Nephron (organoid): ENCODE data around the gene YTHDF2.

ENCODE experiments used
- H3K27ac Mint-ChIP-seq, 3 experiments: 2 replicates each; pipeline ENCODE4 v1.8.0; 2020; ENCODE audit warnings: mixed read lengths in 3 of 3, mild to moderate bottlenecking in 2 of 3, moderate library complexity in 1 of 3
- H3K27me3 Mint-ChIP-seq: 2 replicates; pipeline ENCODE4 v1.8.0; 2021; ENCODE audit warnings: low read depth, mild to moderate bottlenecking, moderate library complexity, mixed read lengths
- H3K36me3 Mint-ChIP-seq: 2 replicates; pipeline ENCODE4 v1.8.0; 2020; ENCODE audit warnings: low read depth, mixed read lengths
- H3K4me1 Mint-ChIP-seq: 2 replicates; pipeline ENCODE4 v1.8.0; 2020; ENCODE audit warnings: mixed read lengths
- H3K4me3 Mint-ChIP-seq, 3 experiments: 2 replicates each; pipeline ENCODE4 v1.8.0; 2020; ENCODE audit warnings: mild to moderate bottlenecking in 3 of 3, mixed read lengths in 3 of 3, moderate library complexity in 2 of 3
- H3K9me3 Mint-ChIP-seq: 2 replicates; pipeline ENCODE4 v1.8.0; 2020; ENCODE audit warnings: mixed read lengths
- TF ChIP-seq, protein P1 (sequence below), 3 experiments: fragments of 200-600 bp; sonication (generic); IDR thresholded peaks; one replicate each; pipeline ENCODE4 v1.5.0; 2021; ENCODE audit warnings: antibody characterized with exemption in 3 of 3; ENCODE audit not compliant: unreplicated experiment in 3 of 3

Gene YTHDF2

DNA sequence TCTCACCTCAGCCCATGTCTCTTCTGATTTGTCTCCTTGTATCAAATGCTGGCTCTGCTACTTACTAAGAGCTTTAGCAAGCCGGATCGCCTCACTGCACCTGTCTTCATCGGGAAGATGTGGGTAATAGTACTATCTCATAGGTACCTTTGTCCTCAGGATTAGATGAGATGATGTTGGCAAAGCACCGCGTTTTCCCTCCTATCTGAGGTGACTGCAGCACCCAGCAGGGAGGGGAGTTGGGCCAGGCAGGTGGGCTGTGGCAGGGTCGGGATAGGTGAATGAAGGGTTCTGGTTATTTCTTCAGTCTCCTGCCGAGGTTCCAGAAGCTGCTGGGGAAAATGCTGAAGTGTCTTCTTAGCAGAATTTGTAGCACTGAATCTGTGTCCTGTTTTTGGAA, 80.4 kb downstream of the YTHDF2 start:
- Mint-ChIP-seq H3K36me3 (no peaks in the 10 kb centered on the region), H3K4me3 (no peak overlapping the region), H3K27me3 (peaks cover 56% of the 10 kb centered on the region), H3K9me3 (no peaks in the 10 kb centered on the region), H3K4me1 (peaks cover 12% of the 10 kb centered on the region), H3K27ac (no peak overlapping the region)
- TF ChIP-seq, protein P1, sequence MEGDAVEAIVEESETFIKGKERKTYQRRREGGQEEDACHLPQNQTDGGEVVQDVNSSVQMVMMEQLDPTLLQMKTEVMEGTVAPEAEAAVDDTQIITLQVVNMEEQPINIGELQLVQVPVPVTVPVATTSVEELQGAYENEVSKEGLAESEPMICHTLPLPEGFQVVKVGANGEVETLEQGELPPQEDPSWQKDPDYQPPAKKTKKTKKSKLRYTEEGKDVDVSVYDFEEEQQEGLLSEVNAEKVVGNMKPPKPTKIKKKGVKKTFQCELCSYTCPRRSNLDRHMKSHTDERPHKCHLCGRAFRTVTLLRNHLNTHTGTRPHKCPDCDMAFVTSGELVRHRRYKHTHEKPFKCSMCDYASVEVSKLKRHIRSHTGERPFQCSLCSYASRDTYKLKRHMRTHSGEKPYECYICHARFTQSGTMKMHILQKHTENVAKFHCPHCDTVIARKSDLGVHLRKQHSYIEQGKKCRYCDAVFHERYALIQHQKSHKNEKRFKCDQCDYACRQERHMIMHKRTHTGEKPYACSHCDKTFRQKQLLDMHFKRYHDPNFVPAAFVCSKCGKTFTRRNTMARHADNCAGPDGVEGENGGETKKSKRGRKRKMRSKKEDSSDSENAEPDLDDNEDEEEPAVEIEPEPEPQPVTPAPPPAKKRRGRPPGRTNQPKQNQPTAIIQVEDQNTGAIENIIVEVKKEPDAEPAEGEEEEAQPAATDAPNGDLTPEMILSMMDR (IDR thresholded peaks at IDR 0.05; ENCODE audit: unreplicated experiment in 3 of 3): no peak

DNA sequence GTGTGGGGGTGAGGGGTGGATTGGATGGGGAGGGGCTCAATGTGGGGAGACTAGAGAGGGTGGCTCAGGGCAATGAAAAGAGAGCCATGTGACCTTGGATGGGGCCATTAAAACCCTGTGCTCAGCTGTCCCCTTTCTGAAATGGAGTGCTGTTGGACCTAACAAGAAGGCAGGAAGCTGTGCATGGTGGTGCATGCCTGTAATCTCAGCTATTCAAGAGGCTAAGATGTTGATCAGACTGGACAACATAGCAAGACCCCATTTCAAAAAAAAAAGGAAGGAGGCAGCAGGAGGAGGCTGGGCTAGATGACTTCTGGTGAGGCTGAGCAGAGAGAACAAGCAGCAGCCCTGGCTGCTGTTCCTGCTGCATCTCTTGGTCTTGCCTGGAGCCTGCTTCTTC, 82.3 kb downstream of the YTHDF2 start:
- Mint-ChIP-seq H3K27me3 (peaks cover 40% of the 10 kb centered on the region), H3K9me3 (no peaks in the 10 kb centered on the region)

More for the DNA sequence above, 82.3 kb downstream of the YTHDF2 start:
- Mint-ChIP-seq H3K27ac (no peak overlapping the region), H3K4me3 (no peak overlapping the region), H3K36me3 (no peaks in the 10 kb centered on the region), H3K4me1 (peaks cover 13% of the 10 kb centered on the region)
- TF ChIP-seq, protein P1 (IDR thresholded peaks at IDR 0.05; ENCODE audit: unreplicated experiment in 3 of 3): no peak
